Omental fat pad (tissue), 4 donors: Measurements from ENCODE around the gene LRRC25. TPM values are rescaled to one million over a fixed set of nuclear protein-coding genes. Genes with fewer than 3 reads are reported as not detected.

ENCODE experiments used
- ATAC-seq: fragments of 150-250 bp; one replicate; pipeline ENCODE4 v1.9.1; 2016; ENCODE audit warnings: mild to moderate bottlenecking, moderate library complexity; ENCODE audit not compliant: low FRiP score
- DNase-seq: peaks from one replicate; pipeline ENCODE4 v3.0.0-alpha.2; 2019; ENCODE audit warnings: low spot score
- total RNA-seq, 4 donors: library from RNA; depleted of rRNA; stranded (reverse); fragments of >200 nt; gene quantifications; one replicate each; pipeline ENCODE4 v1.1.0, GENCODE V29; 2016
- TF ChIP-seq, protein P1 (sequence below), 3 donors: fragments of 450-650 bp; IDR thresholded peaks; one replicate each; pipeline ENCODE4 v1.5.1; 2016 to 2017; ENCODE audit warnings: antibody characterized with exemption in 3 of 3, mild to moderate bottlenecking in 3 of 3, moderate library complexity in 2 of 3

LRRC25 gene
- total RNA-seq, 4 donors from 2014 or later: 11.8 to 37.2 (median 28.8) TPM

DNA sequence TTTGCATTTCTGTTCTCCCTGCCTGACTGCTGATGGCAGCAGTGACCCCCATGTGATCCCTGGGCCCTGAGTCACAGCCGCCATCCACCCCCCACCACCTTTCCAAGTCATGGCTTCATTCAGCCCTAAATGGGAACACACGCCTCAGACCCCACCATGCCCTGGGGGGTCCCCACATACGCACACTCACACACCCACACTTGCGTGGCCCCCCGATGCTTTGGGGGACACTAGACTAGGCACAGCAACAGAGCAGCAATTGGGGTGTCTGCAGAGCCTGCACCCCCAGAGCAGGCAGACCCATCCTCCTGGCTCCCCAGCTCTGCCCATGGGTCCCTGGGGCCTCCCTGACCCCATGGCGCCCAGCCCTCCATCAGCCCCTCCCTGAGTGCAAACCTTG, 46.0 kb upstream of the LRRC25 start:
- ATAC-seq (no peak), DNase-seq (no peak)
- TF ChIP-seq, protein P1, sequence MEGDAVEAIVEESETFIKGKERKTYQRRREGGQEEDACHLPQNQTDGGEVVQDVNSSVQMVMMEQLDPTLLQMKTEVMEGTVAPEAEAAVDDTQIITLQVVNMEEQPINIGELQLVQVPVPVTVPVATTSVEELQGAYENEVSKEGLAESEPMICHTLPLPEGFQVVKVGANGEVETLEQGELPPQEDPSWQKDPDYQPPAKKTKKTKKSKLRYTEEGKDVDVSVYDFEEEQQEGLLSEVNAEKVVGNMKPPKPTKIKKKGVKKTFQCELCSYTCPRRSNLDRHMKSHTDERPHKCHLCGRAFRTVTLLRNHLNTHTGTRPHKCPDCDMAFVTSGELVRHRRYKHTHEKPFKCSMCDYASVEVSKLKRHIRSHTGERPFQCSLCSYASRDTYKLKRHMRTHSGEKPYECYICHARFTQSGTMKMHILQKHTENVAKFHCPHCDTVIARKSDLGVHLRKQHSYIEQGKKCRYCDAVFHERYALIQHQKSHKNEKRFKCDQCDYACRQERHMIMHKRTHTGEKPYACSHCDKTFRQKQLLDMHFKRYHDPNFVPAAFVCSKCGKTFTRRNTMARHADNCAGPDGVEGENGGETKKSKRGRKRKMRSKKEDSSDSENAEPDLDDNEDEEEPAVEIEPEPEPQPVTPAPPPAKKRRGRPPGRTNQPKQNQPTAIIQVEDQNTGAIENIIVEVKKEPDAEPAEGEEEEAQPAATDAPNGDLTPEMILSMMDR (IDR thresholded peaks at IDR 0.05): no peak

DNA sequence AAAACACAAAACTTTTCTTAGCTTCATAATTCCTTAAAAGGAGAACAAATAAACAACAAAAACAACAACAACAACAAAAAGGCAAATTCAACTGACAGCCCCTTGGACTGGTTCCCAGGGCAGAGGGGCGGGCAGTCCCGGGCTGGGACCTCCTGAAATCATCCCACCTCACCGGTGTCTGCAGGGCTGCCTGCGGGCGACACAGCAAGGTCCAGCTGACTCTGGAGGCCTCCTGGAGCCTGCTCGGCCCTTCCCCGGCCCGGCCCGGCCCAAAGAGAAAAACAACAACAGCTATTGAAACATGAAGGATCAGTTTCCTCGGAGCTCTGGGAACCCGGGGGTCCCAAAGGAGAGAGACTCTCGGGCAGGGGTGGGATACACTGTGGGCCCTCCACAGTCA, 45.5 kb upstream of the LRRC25 start:
- TF ChIP-seq, protein P1 (IDR thresholded peaks at IDR 0.05): no peak
- no peak for ATAC-seq
- DNase-seq: no peak

GRCh38 chr19:18441804-18442788, 44.7 kb upstream of the LRRC25 start:
- DNase-seq: no peak
- TF ChIP-seq, protein P1 (IDR thresholded peaks at IDR 0.05): no peak
- no peak for ATAC-seq

DNA sequence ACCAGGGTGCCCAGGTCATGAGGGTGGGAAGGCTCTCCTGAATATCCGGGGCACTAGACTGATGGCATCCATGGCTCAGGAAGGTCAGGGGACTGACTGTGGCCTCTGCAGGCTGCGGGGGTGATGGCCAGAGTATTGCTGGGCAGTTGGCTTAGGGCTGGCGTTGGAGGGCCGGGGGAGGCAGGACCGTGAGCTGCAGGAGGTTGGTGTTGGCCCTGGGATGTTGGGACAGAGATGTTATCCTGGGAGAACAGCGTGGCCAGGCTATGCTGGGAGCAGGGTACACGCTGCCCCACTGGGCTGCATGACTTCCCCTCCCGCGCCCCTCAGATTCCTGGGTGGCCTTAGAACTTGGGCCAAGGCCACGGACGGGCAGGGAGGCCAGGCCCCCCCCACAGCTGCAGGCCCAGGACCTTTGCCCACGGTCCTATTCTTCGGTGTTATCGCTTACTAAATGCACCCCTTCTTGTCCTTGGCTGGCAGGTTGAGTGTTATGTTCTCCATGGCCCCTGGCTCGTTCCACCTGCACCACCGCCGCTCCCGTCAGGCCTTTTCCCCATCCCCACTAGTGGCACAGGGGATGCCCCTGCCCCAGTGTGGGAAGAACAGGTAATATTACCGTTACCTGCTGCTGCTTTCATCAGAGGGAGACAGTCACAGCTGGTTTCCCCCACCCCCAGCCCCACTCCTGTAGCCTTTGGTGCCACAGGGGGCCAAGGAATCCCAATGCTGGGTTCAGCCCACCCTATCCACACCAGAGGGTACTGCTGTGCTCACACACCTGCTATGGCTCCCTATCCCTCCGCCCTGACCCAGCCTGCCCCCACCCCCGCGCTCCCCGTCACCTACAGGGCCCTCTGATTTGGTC, 43.7 kb upstream of the LRRC25 start:
- ATAC-seq: no peak

DNA sequence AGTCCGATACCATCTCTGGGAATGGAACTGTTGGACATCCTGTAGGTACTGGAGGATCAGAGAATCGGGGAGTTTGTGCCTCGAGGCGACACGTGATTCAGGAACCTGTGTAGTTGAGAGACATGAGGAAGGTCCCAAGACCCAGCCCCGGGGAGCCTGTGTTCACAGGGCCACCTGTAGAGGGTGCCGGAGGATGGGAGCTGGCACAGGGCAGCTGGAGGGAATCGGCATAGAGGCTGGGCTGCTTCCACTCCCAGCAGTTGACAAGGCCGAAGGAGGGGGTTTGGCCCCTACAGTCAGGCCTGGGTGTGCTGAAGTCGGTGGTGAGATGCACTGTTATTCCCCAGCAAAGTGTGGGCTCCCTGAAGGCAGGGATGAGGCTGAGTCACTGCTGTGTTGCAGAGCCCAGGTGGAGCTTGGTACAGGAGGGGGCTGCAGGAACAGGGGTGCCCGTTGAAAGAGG, 43.0 kb upstream of the LRRC25 start:
- no peak for DNase-seq
- TF ChIP-seq, protein P1 (IDR thresholded peaks at IDR 0.05): no peak
- ATAC-seq: no peak

More for the DNA sequence above, 43.7 kb upstream of the LRRC25 start:
- TF ChIP-seq, protein P1 (IDR thresholded peaks at IDR 0.05): no peak
- DNase-seq: no peak

DNA sequence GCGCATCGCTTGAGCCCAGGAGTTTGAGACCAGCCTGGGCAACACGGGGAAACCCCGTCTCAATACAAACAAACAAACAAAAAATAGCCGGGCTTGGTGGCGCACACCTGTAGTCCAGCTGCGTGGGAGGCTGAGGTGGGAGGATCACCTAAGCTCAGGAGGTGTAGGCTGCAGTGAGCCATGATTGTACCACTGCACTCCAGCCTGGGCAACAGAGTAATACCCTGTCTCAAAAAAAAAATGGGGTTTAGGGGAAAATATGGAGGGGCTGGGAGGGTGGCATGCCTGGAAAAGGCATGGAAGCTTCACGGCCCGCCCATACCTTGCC, 42.5 kb upstream of the LRRC25 start:
- TF ChIP-seq, protein P1 (IDR thresholded peaks at IDR 0.05): no peak
- DNase-seq (no peak), ATAC-seq (no peak)
